Non-pigmented ciliary epithelial cell (primary cell): ENCODE data around the gene CNPY1.

Experiments
- DNase-seq: peaks from one replicate; pipeline ENCODE4 v3.0.0-alpha.2; 2010; ENCODE audit warnings: low read depth

CNPY1 gene

DNA sequence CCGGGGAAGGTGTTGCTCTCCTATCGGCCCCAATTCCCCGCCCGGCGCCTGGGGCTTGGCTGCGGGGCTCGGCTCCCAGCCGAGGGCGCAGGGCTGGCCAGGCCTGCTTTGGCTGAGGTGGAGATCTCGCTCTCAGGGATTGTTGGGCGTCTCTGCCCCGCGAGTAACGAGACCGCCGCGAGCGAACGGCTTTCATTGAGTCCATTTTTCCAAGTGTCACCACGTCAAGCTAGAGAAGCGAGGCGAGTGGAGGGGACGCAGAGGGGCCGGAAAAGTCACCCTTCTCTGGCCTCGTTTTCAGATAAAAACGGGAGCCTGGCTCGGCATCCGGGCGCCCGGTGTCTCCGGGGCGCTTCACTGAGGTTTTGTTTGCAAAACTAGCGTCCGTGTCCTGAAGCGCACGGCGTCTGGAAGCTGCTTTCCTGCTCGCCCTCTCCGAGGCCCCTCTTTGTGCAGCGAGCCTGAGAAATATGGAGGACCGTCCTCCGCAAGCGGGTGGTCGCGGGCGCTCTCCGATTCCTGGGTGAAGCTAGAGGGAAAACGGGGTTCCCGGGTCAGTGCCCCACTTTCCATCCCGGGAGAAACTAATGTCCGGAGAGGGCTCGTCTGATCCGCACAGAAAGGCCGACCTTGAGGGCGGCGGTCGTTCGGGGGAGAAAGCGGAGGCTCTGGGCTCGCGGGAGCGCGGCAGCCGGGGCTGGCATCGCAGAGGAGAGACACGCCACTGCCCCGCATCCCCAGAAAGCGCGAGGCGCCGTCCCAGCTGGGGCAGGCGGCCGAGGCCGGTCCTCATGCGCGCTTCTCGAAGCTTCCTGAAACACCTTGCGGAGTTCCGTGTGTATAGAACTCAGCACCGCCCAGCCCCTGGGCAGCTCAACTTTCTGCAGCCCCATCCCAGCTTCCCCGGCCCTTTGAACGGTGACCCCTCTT lies 91.9 kb downstream of the CNPY1 start:
- DNase-seq: no peak

DNA sequence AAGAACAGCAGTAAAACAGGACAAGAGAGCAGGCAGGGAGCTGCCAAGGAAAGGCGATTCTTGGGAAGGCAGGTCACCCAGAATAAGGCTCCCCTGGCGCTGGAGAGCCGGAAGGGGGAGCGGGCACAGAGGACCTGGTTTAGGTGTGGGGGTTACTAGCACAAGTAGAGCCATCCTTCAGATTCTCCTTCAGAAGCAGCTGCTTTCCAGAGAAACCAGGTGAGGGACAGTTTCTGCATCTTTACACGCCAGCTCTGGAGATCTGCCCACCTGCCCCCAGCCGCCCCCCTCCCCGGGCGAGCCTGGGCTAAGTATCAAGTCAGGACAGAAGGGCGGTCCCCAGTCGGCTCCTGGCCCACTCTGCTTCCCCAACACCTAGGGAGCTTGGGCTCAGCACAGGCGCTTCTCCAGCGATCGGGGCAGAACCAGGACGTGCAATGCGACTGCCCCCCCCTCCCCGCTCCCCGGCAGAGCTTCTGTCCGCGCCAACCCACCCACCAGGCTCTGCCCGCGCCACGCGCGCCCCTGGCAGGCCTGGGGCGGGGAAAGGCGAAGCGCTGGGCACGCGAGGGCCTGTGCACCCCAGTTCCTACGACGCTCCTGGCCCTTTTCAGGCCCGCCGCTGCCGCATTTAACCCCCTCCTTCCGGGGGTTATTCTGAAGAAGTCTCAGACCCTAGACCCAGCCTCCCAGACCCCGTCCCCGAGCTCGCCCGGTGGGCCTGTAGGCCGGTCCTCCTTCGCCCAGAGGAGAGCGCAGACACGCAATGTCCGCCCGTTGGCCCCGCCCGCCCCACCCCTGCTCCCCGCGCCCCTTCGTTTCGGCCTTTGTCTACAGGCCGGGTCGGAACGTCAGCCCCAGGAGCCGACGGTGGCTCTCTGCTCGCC lies 92.8 kb downstream of the CNPY1 start:
- no peak for DNase-seq

DNA sequence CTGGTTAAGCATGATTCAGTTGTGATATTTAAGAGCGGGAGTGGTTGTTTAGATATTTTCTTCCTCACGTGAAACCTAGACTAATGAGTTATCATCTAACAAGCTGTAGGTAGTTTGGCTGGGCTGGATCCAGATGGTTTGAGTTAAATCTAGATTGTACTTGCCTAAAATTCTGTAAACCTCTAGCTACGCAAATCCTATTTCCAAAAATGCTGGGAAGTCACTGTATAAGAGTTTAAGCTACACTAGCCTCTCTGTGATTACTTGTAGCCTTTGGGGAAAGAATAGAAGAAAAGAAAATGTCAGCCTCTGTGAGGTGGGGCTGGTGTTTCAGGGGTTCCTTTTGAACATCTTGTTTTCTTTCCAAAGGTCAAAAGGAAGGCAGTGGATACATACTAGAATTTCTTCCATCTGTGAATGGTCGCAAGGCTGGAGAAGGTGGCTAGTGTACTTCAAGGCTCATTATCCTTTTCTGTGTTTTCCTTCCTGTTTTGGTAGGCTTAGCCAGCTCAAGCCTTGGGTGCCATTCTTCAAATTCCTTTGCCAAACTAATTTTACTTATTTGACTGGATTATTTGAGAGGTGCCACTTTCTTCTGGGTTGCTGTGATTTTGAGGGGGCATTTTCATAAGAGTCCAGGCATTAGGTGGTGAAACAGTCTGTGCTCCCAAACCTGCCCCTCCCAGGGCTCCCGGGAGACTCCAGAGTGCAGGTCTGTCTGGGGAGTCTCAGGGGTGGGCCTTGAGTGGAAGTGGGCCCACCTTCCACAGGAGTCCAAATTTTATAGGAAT lies 93.7 kb downstream of the CNPY1 start:
- DNase-seq: no peak

DNA sequence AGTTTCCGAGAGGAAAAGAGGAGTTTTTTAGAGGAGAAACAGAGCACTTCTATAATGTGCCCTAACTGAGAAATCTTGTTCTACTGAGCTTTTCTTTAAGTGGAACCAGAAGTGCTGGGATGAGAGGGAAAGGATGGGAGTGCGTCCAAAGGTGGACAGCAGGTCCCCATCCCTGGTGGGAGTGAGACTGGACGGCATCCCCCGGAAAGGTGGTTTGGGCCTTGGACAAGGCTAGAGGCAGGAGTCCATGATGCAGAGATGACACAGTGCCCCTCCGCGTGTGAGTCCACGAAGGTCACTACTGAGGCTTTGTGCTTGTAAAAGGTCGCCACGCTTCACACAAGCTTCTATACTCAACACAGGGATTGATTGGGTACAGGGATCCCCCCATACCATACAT lies 94.5 kb downstream of the CNPY1 start:
- DNase-seq: no peak
